Measurements from ENCODE around the gene SKI. TPM values are rescaled to one million over a fixed set of nuclear protein-coding genes. Genes with fewer than 3 reads are reported as not detected.

The SKI gene
- total RNA-seq, 1 experiment from 2014 or later: 38.2 TPM

DNA sequence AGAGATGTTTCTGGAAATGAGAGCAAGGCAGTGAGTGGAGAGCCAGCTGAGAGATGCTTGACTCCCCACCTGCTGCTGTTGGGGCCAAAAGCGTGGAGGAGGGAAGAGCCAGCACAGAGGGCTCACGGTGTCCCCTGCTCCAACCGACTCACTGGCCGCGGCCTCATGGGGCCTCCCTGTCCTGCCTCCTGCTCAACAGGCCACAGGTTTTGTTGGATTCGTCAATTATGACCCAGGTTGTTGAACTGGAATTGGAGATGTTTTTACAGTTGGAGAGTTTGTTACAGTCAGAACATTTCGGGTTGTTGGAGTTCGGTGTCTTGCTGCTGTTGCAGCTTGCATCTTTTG lies 21.4 kb downstream of the SKI start:
- intact Hi-C loops (cut with micrococcal nuclease; ENCODE audit: unreplicated experiment): no loop called here
- Histone ChIP-seq H3K4me1 (peaks cover 22% of the 10 kb centered on the region), H3K4me3 (ENCODE audit: low read depth, low read length) (no peak overlapping the region), H3K36me3 (ENCODE audit: control insufficient read depth, insufficient read depth, low read length) (peaks cover 2% of the 10 kb centered on the region; the same call in 1 of the 2 replicates), H3K27me3 (replicated peaks; ENCODE audit: control insufficient read depth, insufficient read depth, low read length) (no peaks in the 10 kb centered on the region), H3K9me3 (no peaks in the 10 kb centered on the region)
- Mint-ChIP-seq H3K4me1 (ENCODE audit: low read depth, unreplicated experiment) (no peaks in the 10 kb centered on the region), H3K4me3 (ENCODE audit: unreplicated experiment) (no peak overlapping the region), H3K9me3 (ENCODE audit: unreplicated experiment) (no peaks in the 10 kb centered on the region), H3K27me3 (ENCODE audit: insufficient read depth, unreplicated experiment) (no peaks in the 10 kb centered on the region), H3K36me3 (ENCODE audit: insufficient read depth, unreplicated experiment) (peaks cover 22% of the 10 kb centered on the region), H3K27ac (ENCODE audit: unreplicated experiment) (no peak overlapping the region)
- no TSS peak for BruUV-seq (replicated peaks)
- POLR2A ChIA-PET: no interaction called here
- TF ChIP-seq, protein P1, sequence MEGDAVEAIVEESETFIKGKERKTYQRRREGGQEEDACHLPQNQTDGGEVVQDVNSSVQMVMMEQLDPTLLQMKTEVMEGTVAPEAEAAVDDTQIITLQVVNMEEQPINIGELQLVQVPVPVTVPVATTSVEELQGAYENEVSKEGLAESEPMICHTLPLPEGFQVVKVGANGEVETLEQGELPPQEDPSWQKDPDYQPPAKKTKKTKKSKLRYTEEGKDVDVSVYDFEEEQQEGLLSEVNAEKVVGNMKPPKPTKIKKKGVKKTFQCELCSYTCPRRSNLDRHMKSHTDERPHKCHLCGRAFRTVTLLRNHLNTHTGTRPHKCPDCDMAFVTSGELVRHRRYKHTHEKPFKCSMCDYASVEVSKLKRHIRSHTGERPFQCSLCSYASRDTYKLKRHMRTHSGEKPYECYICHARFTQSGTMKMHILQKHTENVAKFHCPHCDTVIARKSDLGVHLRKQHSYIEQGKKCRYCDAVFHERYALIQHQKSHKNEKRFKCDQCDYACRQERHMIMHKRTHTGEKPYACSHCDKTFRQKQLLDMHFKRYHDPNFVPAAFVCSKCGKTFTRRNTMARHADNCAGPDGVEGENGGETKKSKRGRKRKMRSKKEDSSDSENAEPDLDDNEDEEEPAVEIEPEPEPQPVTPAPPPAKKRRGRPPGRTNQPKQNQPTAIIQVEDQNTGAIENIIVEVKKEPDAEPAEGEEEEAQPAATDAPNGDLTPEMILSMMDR (IDR thresholded peaks at IDR 0.05; ENCODE audit: insufficient read depth in 1 of 2, low read depth in 1 of 2, low read length in 1 of 2, severe bottlenecking in 1 of 2, unreplicated experiment in 1 of 2): no peak
- CTCF ChIA-PET: no interaction called here
- DNase-seq: no peak

- POLR2A ChIA-PET: no interaction called here
Measured at GRCh38 chr1:2250721-2251281, 22.7 kb downstream of the SKI start.

DNA sequence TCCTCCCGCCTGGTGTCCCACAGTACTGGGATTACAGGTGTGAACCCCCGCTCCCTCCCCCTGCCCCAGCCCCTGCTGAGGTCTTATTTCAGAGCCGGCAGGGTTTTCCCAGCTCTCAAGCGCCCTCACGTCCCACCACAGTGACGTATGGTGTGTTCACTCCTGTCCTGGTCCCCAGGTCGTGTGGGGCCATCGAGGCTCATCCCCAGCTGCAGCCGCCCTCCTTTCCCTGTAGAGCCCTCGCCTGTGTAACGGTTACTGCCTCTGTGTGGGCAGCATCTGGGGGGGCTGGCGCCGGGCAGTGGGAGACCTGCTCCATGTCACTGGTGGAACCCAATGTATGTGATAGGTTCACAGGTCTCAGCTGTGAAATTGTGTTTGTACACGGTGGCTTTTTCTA lies 23.2 kb downstream of the SKI start:
- no peak for DNase-seq
- Histone ChIP-seq H3K4me3 (ENCODE audit: low read depth, low read length) (no peak overlapping the region), H3K27me3 (replicated peaks; ENCODE audit: control insufficient read depth, insufficient read depth, low read length) (no peaks in the 10 kb centered on the region), H3K36me3 (ENCODE audit: control insufficient read depth, insufficient read depth, low read length) (peaks cover 2% of the 10 kb centered on the region; the same call in 1 of the 2 replicates), H3K4me1 (peaks cover 22% of the 10 kb centered on the region), H3K9me3 (no peaks in the 10 kb centered on the region)
- Mint-ChIP-seq H3K9me3 (ENCODE audit: unreplicated experiment) (no peaks in the 10 kb centered on the region), H3K27me3 (ENCODE audit: insufficient read depth, unreplicated experiment) (no peaks in the 10 kb centered on the region), H3K4me3 (ENCODE audit: unreplicated experiment) (no peak overlapping the region), H3K36me3 (ENCODE audit: insufficient read depth, unreplicated experiment) (peaks cover 18% of the 10 kb centered on the region), H3K27ac (ENCODE audit: unreplicated experiment) (no peak overlapping the region), H3K4me1 (ENCODE audit: low read depth, unreplicated experiment) (no peaks in the 10 kb centered on the region)
- intact Hi-C loops (cut with micrococcal nuclease; ENCODE audit: unreplicated experiment): loop anchor here (10.0 kb wide), 1 partner anchor 63 kb away; no protein-coding TSS in a partner anchor
- no TSS peak for BruUV-seq (replicated peaks)
- CTCF ChIA-PET: no interaction called here
- TF ChIP-seq, protein P1 (IDR thresholded peaks at IDR 0.05; ENCODE audit: insufficient read depth in 1 of 2, low read depth in 1 of 2, low read length in 1 of 2, severe bottlenecking in 1 of 2, unreplicated experiment in 1 of 2): no peak
- POLR2A ChIA-PET: no interaction called here

More at GRCh38 chr1:2250721-2251281, 22.7 kb downstream of the SKI start:
- no peaks in the 10 kb centered on the region for H3K27me3 Mint-ChIP-seq (ENCODE audit: insufficient read depth, unreplicated experiment)
- CTCF ChIA-PET: no interaction called here
- intact Hi-C loops (cut with micrococcal nuclease; ENCODE audit: unreplicated experiment): loop anchor here (10.0 kb wide), 1 partner anchor 64 kb away; no protein-coding TSS in a partner anchor
- Histone ChIP-seq H3K4me3 (ENCODE audit: low read depth, low read length) (no peak overlapping the region), H3K27me3 (replicated peaks; ENCODE audit: control insufficient read depth, insufficient read depth, low read length) (no peaks in the 10 kb centered on the region), H3K36me3 (ENCODE audit: control insufficient read depth, insufficient read depth, low read length) (peaks cover 2% of the 10 kb centered on the region; the same call in 1 of the 2 replicates), H3K4me1 (peaks cover 22% of the 10 kb centered on the region), H3K9me3 (no peaks in the 10 kb centered on the region)
- no peaks in the 10 kb centered on the region for H3K9me3 Mint-ChIP-seq (ENCODE audit: unreplicated experiment)
- no TSS peak for BruUV-seq (replicated peaks)
- TF ChIP-seq, protein P1 (IDR thresholded peaks at IDR 0.05; ENCODE audit: insufficient read depth in 1 of 2, low read depth in 1 of 2, low read length in 1 of 2, severe bottlenecking in 1 of 2, unreplicated experiment in 1 of 2): no peak
- DNase-seq: no peak
- H3K4me1 Mint-ChIP-seq (ENCODE audit: low read depth, unreplicated experiment): no peaks in the 10 kb centered on the region
- peaks cover 22% of the 10 kb centered on the region for H3K36me3 Mint-ChIP-seq (ENCODE audit: insufficient read depth, unreplicated experiment)
- no peak overlapping the region for H3K27ac Mint-ChIP-seq (ENCODE audit: unreplicated experiment)
- H3K4me3 Mint-ChIP-seq (ENCODE audit: unreplicated experiment): no peak overlapping the region
